Mucosa of descending colon (tissue), 3 donors: Measurements from ENCODE around the gene NFATC1. TPM values are rescaled to one million over a fixed set of nuclear protein-coding genes. Genes with fewer than 3 reads are reported as not detected.
A peak's percentile ranks its signal among the peaks of the same experiment; 100 is the strongest.

Source experiments
- ATAC-seq: fragments of 200-7000 bp; cut with Tn5 transposase; one replicate; pipeline ENCODE4 v1.9.1; 2020; ENCODE audit warnings: mild to moderate bottlenecking, moderate library complexity
- DNase-seq, 3 donors: peaks; one replicate each; pipeline ENCODE4 v3.0.0-alpha.2; 2020
- H3K36me3 ChIP-seq: fragments of 200-600 bp; one replicate; pipeline ENCODE4 v1.8.0; 2021; ENCODE audit warnings: low read depth, mild to moderate bottlenecking
- H3K4me1 ChIP-seq: fragments of 200-600 bp; one replicate; pipeline ENCODE4 v1.8.0; 2021; ENCODE audit warnings: low read depth, mild to moderate bottlenecking
- H3K4me3 ChIP-seq: fragments of 200-600 bp; one replicate; pipeline ENCODE4 v1.8.0; 2021; ENCODE audit warnings: mild to moderate bottlenecking
- H3K9me3 ChIP-seq: fragments of 200-600 bp; one replicate; pipeline ENCODE4 v1.8.0; 2021; ENCODE audit warnings: mild to moderate bottlenecking
- CTCF ChIP-seq: fragments of 200-600 bp; IDR thresholded peaks from one replicate; pipeline ENCODE4 v1.8.0; 2022; ENCODE audit warnings: antibody characterized with exemption, mild to moderate bottlenecking
- intact Hi-C, 2 donors: fragments of 100-400 bp; cut with DNase I in 1 of 2; cut with micrococcal nuclease in 1 of 2; formaldehyde crosslinking; loops; one replicate each; pipeline versions ENCODE4 v1.11.0 to v1.11.1; 2022; cut with DNase I, micrococcal nuclease
- total RNA-seq, 3 donors: library from RNA; stranded (reverse); fragmentation: NEBNext Ultra II Directional in 2 of 3; extraction: Animal tissue kit (Norgen Biotek cat#: 25700) in 2 of 3; gene quantifications; one replicate each; pipeline versions ENCODE4 v1.2.1 to v1.2.4, GENCODE V29; 2021 to 2023
- donor health status: DM: no; HTN: no; CAD: no; lungs with moderate emphysema.
- donor health status: DM: no; HTN: no; CAD: no.
- donor health status: DM: no; HTN: yes; CAD: no.

The NFATC1 gene
- total RNA-seq, 3 donors from 2014 or later: 2.9 to 12.9 (median 4.6) TPM

GRCh38 chr18:79560861-79561210, 165.1 kb downstream of the NFATC1 start:
- TF ChIP-seq CTCF: no peak
- no peak for ATAC-seq
- Histone ChIP-seq H3K4me1 (no peaks in the 10 kb centered on the region), H3K9me3 (no peaks in the 10 kb centered on the region), H3K36me3 (no peaks in the 10 kb centered on the region), H3K4me3 (no peak overlapping the region)
- intact Hi-C loops: no loop called here
- DNase-seq: no peak

GRCh38 chr18:79563949-79564348, 168.2 kb downstream of the NFATC1 start:
- ATAC-seq: no peak
- no peaks in the 10 kb centered on the region for H3K9me3 ChIP-seq
- no peaks in the 10 kb centered on the region for H3K36me3 ChIP-seq
- H3K4me3 ChIP-seq: no peak overlapping the region
- intact Hi-C loops: no loop called here
- H3K4me1 ChIP-seq: no peaks in the 10 kb centered on the region
- no peak for TF ChIP-seq CTCF
- DNase-seq: no peak

- Histone ChIP-seq H3K4me3 (no peak overlapping the region), H3K36me3 (no peaks in the 10 kb centered on the region), H3K9me3 (no peaks in the 10 kb centered on the region), H3K4me1 (no peaks in the 10 kb centered on the region)
- no peak for TF ChIP-seq CTCF
- DNase-seq (no peak), ATAC-seq (no peak)
- intact Hi-C loops: no loop called here
Observed at GRCh38 chr18:79564441-79564840, 168.7 kb downstream of the NFATC1 start.

GRCh38 chr18:79566771-79567431, 171.2 kb downstream of the NFATC1 start:
- ATAC-seq (no peak), DNase-seq (peak in 2 of 3 donors; percentile 8 to 37)
- TF ChIP-seq CTCF: no peak
- Histone ChIP-seq H3K4me3 (no peak overlapping the region), H3K9me3 (no peaks in the 10 kb centered on the region), H3K4me1 (no peaks in the 10 kb centered on the region), H3K36me3 (no peaks in the 10 kb centered on the region)
- intact Hi-C loops: no loop called here

GRCh38 chr18:79567481-79568147, 171.9 kb downstream of the NFATC1 start:
- no peak for TF ChIP-seq CTCF
- Histone ChIP-seq H3K4me1 (no peaks in the 10 kb centered on the region), H3K36me3 (no peaks in the 10 kb centered on the region), H3K9me3 (peaks cover 1% of the 10 kb centered on the region), H3K4me3 (no peak overlapping the region)
- intact Hi-C loops: no loop called here
- ATAC-seq (peak; percentile 43), DNase-seq (peak in 2 of 3 donors; percentile 21 to 51)
